Transverse colon (tissue), 4 donors: Measurements from ENCODE around the gene AVPR2.

Experiments
- EP300 ChIP-seq: sonication (generic); formaldehyde crosslinking; IDR thresholded peaks from one replicate; pipeline ENCODE4 v1.6.1; 2017; ENCODE audit warnings: antibody characterized with exemption, low read depth
- POLR2A ChIP-seq: fragments of 450-650 bp; IDR thresholded peaks from one replicate; pipeline ENCODE4 v1.6.1; 2016; ENCODE audit warnings: antibody characterized with exemption, mild to moderate bottlenecking, moderate library complexity
- POLR2AphosphoS5 ChIP-seq, 3 donors: sonication (generic); formaldehyde crosslinking; IDR thresholded peaks; one replicate each; pipeline ENCODE4 v1.6.1; 2016; ENCODE audit warnings: antibody characterized with exemption in 3 of 3
- TF ChIP-seq, protein P1 (sequence below), 5 experiments: fragments of 200-600 bp in 3 of 5; fragments of 450-650 bp in 2 of 5; sonication (generic) in 3 of 5; IDR thresholded peaks; 1 replicate in 2 of 5; 2 replicates in 3 of 5; pipeline ENCODE4 v1.5.1; 2016 to 2017; ENCODE audit warnings: antibody characterized with exemption in 5 of 5, inconsistent platforms in 3 of 5, mild to moderate bottlenecking in 2 of 5, moderate library complexity in 1 of 5

DNA sequence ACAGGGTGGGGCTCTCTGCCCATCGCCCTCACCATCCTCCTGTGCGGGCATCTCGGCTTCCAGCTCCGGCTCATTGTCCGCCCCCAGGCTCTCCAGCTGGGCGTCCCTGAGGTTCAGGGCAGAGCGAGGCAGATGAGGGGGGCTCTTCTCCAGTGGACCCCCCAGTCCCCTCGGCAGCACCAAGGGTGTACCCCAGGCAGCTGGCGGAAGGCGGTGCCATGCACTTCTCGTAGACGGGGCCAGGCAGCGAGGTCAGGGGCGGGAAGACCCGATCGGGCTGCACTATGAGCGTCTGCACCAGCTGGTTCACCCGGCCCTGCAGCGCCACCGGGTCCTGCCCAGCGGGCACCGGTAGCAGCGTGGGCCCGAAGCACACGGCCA lies 5.5 kb downstream of the AVPR2 start:
- no peak for TF ChIP-seq EP300
- TF ChIP-seq POLR2A, result no peak
- TF ChIP-seq, protein P1, sequence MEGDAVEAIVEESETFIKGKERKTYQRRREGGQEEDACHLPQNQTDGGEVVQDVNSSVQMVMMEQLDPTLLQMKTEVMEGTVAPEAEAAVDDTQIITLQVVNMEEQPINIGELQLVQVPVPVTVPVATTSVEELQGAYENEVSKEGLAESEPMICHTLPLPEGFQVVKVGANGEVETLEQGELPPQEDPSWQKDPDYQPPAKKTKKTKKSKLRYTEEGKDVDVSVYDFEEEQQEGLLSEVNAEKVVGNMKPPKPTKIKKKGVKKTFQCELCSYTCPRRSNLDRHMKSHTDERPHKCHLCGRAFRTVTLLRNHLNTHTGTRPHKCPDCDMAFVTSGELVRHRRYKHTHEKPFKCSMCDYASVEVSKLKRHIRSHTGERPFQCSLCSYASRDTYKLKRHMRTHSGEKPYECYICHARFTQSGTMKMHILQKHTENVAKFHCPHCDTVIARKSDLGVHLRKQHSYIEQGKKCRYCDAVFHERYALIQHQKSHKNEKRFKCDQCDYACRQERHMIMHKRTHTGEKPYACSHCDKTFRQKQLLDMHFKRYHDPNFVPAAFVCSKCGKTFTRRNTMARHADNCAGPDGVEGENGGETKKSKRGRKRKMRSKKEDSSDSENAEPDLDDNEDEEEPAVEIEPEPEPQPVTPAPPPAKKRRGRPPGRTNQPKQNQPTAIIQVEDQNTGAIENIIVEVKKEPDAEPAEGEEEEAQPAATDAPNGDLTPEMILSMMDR (IDR thresholded peaks at IDR 0.05), result no peak
- no peak for TF ChIP-seq POLR2AphosphoS5 (IDR thresholded peaks at IDR 0.05)
